HPDE6-E6E7 (cell line): ENCODE results near the gene PRPSAP1.

Experiments
- DNase-seq: peaks from one replicate; pipeline ENCODE4 v3.0.0; 2011; ENCODE audit warnings: missing footprints; ENCODE audit errors: extremely low spot score

Gene PRPSAP1

GRCh38 chr17:76353599-76354316 lies at the start of gene PRPSAP1:
Gene PRPSAP1, minus strand, starts transcription at chr17:76353916. Its CDS starts 213 bp downstream, at chr17:76353703.
- DNase-seq: peak; percentile 91

- DNase-seq: no peak
These were observed 49.0 kb upstream of the PRPSAP1 start for GRCh38 chr17:76402711-76403110.

- no peak for DNase-seq
These were observed 45.8 kb upstream of the PRPSAP1 start for GRCh38 chr17:76399175-76400172.

GRCh38 chr17:76398523-76399174 lies 44.9 kb upstream of the PRPSAP1 start:
- no peak for DNase-seq

GRCh38 chr17:76397687-76398522 lies 44.2 kb upstream of the PRPSAP1 start:
- peak; percentile 75 for DNase-seq

- no peak for DNase-seq
These were observed 43.5 kb upstream of the PRPSAP1 start for GRCh38 chr17:76397184-76397583.

GRCh38 chr17:76395980-76396379 lies 42.3 kb upstream of the PRPSAP1 start:
- no peak for DNase-seq

- peak; percentile 95 for DNase-seq
These were observed 40.5 kb upstream of the PRPSAP1 start for GRCh38 chr17:76394166-76394565.

- no peak for DNase-seq
These were observed 37.5 kb upstream of the PRPSAP1 start for GRCh38 chr17:76391200-76391715.

- no peak for DNase-seq
These were observed 36.3 kb upstream of the PRPSAP1 start for GRCh38 chr17:76390003-76390421.

GRCh38 chr17:76388966-76389888 lies 35.5 kb upstream of the PRPSAP1 start:
- no peak for DNase-seq

- no peak for DNase-seq
These were observed 33.5 kb upstream of the PRPSAP1 start for GRCh38 chr17:76386966-76387765.

- no peak for DNase-seq
These were observed 32.4 kb upstream of the PRPSAP1 start for GRCh38 chr17:76385892-76386786.

GRCh38 chr17:76384987-76385891 lies 31.5 kb upstream of the PRPSAP1 start:
- no peak for DNase-seq

- DNase-seq: no peak
These were observed 30.7 kb upstream of the PRPSAP1 start, which contains the start of gene SPHK1 for GRCh38 chr17:76384222-76384986. Gene SPHK1, plus strand, starts transcription at chr17:76384609. Its CDS starts 1,036 bp downstream, at chr17:76385645.
